GM10248 (cell line): ENCODE results near the gene SLCO3A1.

Source experiments
- CTCF ChIA-PET: fragments of 300-600 bp; sonication (Branson Sonifier 250); formaldehyde crosslinking; extraction: SDS; loops from one replicate; lab custom pipeline; 2021; ENCODE audit warnings: antibody characterized with exemption; lab: Yijun Ruan, JAX
- POLR2A ChIA-PET: fragments of 350-650 bp; sonication (Branson Sonifier 250); formaldehyde crosslinking; extraction: SDS; loops from one replicate; lab custom pipeline; 2020; ENCODE audit warnings: antibody characterized with exemption; lab: Yijun Ruan, JAX
- DNase-seq: peaks from one replicate; pipeline ENCODE4 v3.0.0; 2012; ENCODE audit errors: extremely low spot score
- CTCF ChIP-seq: IDR thresholded peaks from 2 replicates; pipeline ENCODE4 v1.5.1; 2012; ENCODE audit warnings: mild to moderate bottlenecking, low read depth; ENCODE audit errors: extremely low read depth, missing control alignments, control extremely low read depth

SLCO3A1 gene

GRCh38 chr15:92075764-92076163 is 222.3 kb downstream of the SLCO3A1 start:
- ChIA-PET POLR2A (no interaction called here), CTCF (interaction anchor here (1.0 to 5.3 kb wide), 2 partner anchors 763 to 775 kb away, joined by 3 to 56 read pairs; no protein-coding TSS in a partner anchor)
- TF ChIP-seq CTCF = no peak
- DNase-seq = no peak

DNA sequence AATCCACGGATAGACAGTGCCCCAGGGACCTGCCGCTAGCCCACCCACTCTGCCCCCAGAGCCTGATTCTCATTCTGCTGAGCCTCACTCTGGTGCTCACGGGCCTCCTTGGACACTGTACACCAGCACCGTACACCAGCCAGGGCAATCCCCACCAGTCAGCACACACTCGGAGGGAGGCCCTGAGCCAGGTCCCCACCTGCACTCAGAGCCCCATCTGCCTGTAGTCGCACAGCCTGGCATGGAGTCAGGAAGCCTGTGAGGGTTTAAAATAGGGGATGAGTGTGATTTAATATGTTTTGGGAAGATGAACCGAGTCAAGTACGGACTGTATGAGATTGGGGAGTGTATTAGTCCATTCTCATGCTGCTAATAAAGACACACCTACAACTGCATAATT is 223.0 kb downstream of the SLCO3A1 start:
- no peak for DNase-seq
- no peak for TF ChIP-seq CTCF
- CTCF ChIA-PET = interaction anchor here (1.6 to 5.3 kb wide), 3 partner anchors 8 to 775 kb away, joined by 3 to 56 read pairs (median 28); no protein-coding TSS in a partner anchor
- POLR2A ChIA-PET = no interaction called here

GRCh38 chr15:92077353-92078085 is 224.0 kb downstream of the SLCO3A1 start:
- POLR2A ChIA-PET = no interaction called here
- CTCF ChIA-PET = interaction anchor here (0.6 to 5.3 kb wide), 6 partner anchors 9 to 776 kb away, joined by 3 to 56 read pairs (median 6); no protein-coding TSS in a partner anchor

DNA sequence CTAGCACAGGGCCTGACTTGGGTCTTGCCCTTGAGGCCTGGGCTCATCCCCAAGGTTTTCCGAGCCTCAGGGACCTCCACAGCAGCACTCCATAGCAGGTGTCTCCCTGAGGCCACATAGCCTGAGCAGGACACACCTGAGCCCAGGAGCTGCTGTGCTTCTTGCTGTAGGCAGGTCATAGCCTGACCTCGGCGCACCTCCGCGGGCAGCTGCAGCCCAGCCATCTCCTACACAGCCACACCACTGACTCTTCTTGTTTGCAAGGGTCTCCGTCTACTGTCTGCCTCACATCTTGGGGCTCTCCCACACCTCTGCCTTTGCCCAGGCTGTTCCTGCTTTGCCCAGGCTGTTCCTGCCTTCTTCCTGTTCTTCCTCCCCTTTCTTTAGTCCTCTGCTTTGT is 224.8 kb downstream of the SLCO3A1 start:
- no peak for TF ChIP-seq CTCF
- CTCF ChIA-PET = interaction anchor here (0.6 to 5.3 kb wide), 11 partner anchors 10 to 806 kb away, joined by 3 to 56 read pairs (median 3); no protein-coding TSS in a partner anchor
- POLR2A ChIA-PET = no interaction called here
- no peak for DNase-seq

More at GRCh38 chr15:92077353-92078085, 224.0 kb downstream of the SLCO3A1 start:
- DNase-seq = peak; percentile 71
- peak; percentile 59 for TF ChIP-seq CTCF

- CTCF ChIA-PET = interaction anchor here (0.6 to 5.3 kb wide), 10 partner anchors 10 to 1029 kb away, joined by 3 to 56 read pairs (median 5); no protein-coding TSS in a partner anchor
- no peak for DNase-seq
- TF ChIP-seq CTCF = no peak
- POLR2A ChIA-PET = no interaction called here
Measured at GRCh38 chr15:92079047-92079446, 225.5 kb downstream of the SLCO3A1 start.

- TF ChIP-seq CTCF = no peak
- DNase-seq = no peak
- ChIA-PET CTCF (interaction anchor here (0.6 to 5.3 kb wide), 6 partner anchors 9 to 1030 kb away, joined by 3 to 56 read pairs (median 8); no protein-coding TSS in a partner anchor), POLR2A (no interaction called here)
Measured at GRCh38 chr15:92079647-92080255, 226.2 kb downstream of the SLCO3A1 start.
